K562 (cell line): ENCODE measurements around the gene HBEGF. TPM values are rescaled to one million over a fixed set of nuclear protein-coding genes. Genes with fewer than 3 reads are reported as not detected.

Source experiments
- ATAC-seq: fragments of 200-7000 bp; cut with Tn5 transposase; 3 replicates; pipeline ENCODE4 v1.9.1; 2020; ENCODE audit warnings: moderate library complexity
- BruUV-seq: library from RNA; stranded (reverse); fragments of 400-500 nt; replicated peaks from 2 replicates; lab custom pipeline; 2021; lab: Mats Ljungman, UMichigan
- CTCF ChIA-PET: fragments of 300-600 bp; formaldehyde crosslinking; extraction: SDS; loops from one replicate; lab custom pipeline; 2021; ENCODE audit warnings: low intra/inter-chr PET ratio; lab: Yijun Ruan, JAX
- POLR2A ChIA-PET: fragments of 300-600, 350-650 bp; sonication (Branson Sonifier 250); formaldehyde crosslinking; extraction: SDS; loops from one replicate; lab custom pipeline; 2021; ENCODE audit warnings: antibody characterized with exemption, inconsistent platforms; lab: Yijun Ruan, JAX
- DNase-seq, 4 experiments: peaks; one replicate each; pipeline versions ENCODE4 v3.0.0 to v3.0.0-alpha.2; 2011 to 2018; ENCODE audit warnings: low spot score in 3 of 4, mixed read lengths in 3 of 4; ENCODE audit errors: extremely low read depth in 1 of 4
- FAIRE-seq: peaks from 2 replicates; lab custom pipeline; 2011; peaks lifted over from hg19 to GRCh38; lab: Jason Lieb, UNC
- H2AFZ ChIP-seq: 2 replicates; pipeline ENCODE4 v1.6.0; 2011; ENCODE audit warnings: low read depth, low read length, control low read depth, inconsistent platforms
- H3K27ac ChIP-seq: fragments of 200-600 bp; 3 replicates; pipeline ENCODE4 v1.8.0; 2011; ENCODE audit warnings: low read depth, mild to moderate bottlenecking, control low read depth, inconsistent platforms, low read length, moderate library complexity, mixed read lengths; ENCODE audit errors: extremely low read depth
- H3K27me3 ChIP-seq, 2 experiments: fragments of 300-600 bp in 1 of 2; 2 replicates in 1 of 2; 3 replicates in 1 of 2; pipeline versions ENCODE4 v1.6.0 to v1.8.0; 2011; ENCODE audit warnings: inconsistent platforms in 2 of 2, low read length in 2 of 2, mild to moderate bottlenecking in 1 of 2, mixed read lengths in 1 of 2, moderate library complexity in 1 of 2; ENCODE audit not compliant: control insufficient read depth in 2 of 2, insufficient read depth in 2 of 2
- H3K36me3 ChIP-seq: fragments of 300-600 bp; 3 replicates; pipeline ENCODE4 v1.8.0; 2011; ENCODE audit warnings: mild to moderate bottlenecking, low read length, inconsistent platforms; ENCODE audit not compliant: control insufficient read depth, insufficient read depth
- H3K4me1 ChIP-seq, 2 experiments: fragments of 200-600 bp in 1 of 2; replicated peaks in 1 of 2; 2 replicates in 1 of 2; 3 replicates in 1 of 2; pipeline versions ENCODE4 v1.5.1 to v1.8.0; 2011; ENCODE audit warnings: inconsistent platforms in 2 of 2, low read length in 2 of 2, mild to moderate bottlenecking in 1 of 2, mixed read lengths in 1 of 2, moderate library complexity in 1 of 2; ENCODE audit not compliant: control insufficient read depth in 2 of 2, insufficient read depth in 2 of 2
- H3K4me2 ChIP-seq: 2 replicates; pipeline ENCODE4 v1.6.1; 2011; ENCODE audit warnings: low read length, control low read depth, inconsistent platforms, mixed read lengths; ENCODE audit not compliant: insufficient read depth
- H3K4me3 ChIP-seq: fragments of 200-600 bp; sonication (generic), shearing (Covaris generic); 2 replicates; pipeline ENCODE4 v1.5.1; 2016; ENCODE audit warnings: control low read depth, inconsistent platforms
- H3K79me2 ChIP-seq: fragments of 200-600 bp; 3 replicates; pipeline ENCODE4 v1.8.0; 2011; ENCODE audit warnings: low read length, inconsistent platforms; ENCODE audit not compliant: control insufficient read depth, insufficient read depth
- H3K9ac ChIP-seq, 2 experiments: 2 replicates each; pipeline versions ENCODE4 v1.6.0 to v1.6.1; 2011; ENCODE audit warnings: low read depth in 2 of 2, low read length in 2 of 2, control low read depth in 1 of 2, inconsistent platforms in 1 of 2, mild to moderate bottlenecking in 1 of 2, mixed read lengths in 1 of 2; ENCODE audit not compliant: insufficient read depth in 1 of 2
- H3K9me1 ChIP-seq: one replicate; pipeline ENCODE4 v1.6.0; 2011; ENCODE audit warnings: inconsistent platforms, mild to moderate bottlenecking, low read length, moderate library complexity; ENCODE audit not compliant: control insufficient read depth, insufficient read depth
- H3K9me3 ChIP-seq: replicated peaks from 2 replicates; pipeline ENCODE4 v1.5.1; 2011; ENCODE audit warnings: low read depth, low read length, inconsistent platforms; ENCODE audit not compliant: control insufficient read depth, insufficient read depth
- H4K20me1 ChIP-seq: replicated peaks from 2 replicates; pipeline ENCODE4 v1.6.1; 2011; ENCODE audit warnings: low read length, inconsistent platforms, mixed read lengths; ENCODE audit not compliant: control insufficient read depth, insufficient read depth
- HMG20A ChIP-seq: fragments of 450-650 bp; formaldehyde crosslinking; conservative IDR thresholded peaks from 2 replicates; pipeline ENCODE4 v1.4.0; 2020; ENCODE audit warnings: mild to moderate bottlenecking, mixed read lengths
- MBD2 ChIP-seq: sonication (generic); IDR thresholded peaks from 2 replicates; pipeline ENCODE4 v1.6.1; 2016; ENCODE audit warnings: low read depth, borderline replicate concordance
- MCM2 ChIP-seq: fragments of 450-650 bp; IDR thresholded peaks from 2 replicates; pipeline ENCODE4 v1.6.1; 2017; ENCODE audit warnings: low read depth, mild to moderate bottlenecking
- MCM5 ChIP-seq: fragments of 450-650 bp; IDR thresholded peaks from 2 replicates; pipeline ENCODE4 v1.6.1; 2016; ENCODE audit warnings: low read depth
- MTF1 ChIP-seq: fragments of 250-450 bp; sonication (Bioruptor Pico); IDR thresholded peaks from 2 replicates; pipeline ENCODE4 v1.9.0; 2021; ENCODE audit warnings: moderate library complexity, mild to moderate bottlenecking, inconsistent platforms, borderline replicate concordance
- MYBL2 ChIP-seq, 2 experiments: fragments of 450-650 bp in 1 of 2; sonication (generic) in 1 of 2; formaldehyde crosslinking in 1 of 2; IDR thresholded peaks; 2 replicates each; pipeline versions ENCODE4 v1.6.1 to v1.8.1; 2017 to 2022; ENCODE audit warnings: borderline replicate concordance in 1 of 2, inconsistent platforms in 1 of 2, low read depth in 1 of 2, mild to moderate bottlenecking in 1 of 2, missing genetic modification reagents in 1 of 2, moderate library complexity in 1 of 2
- NCOA4 ChIP-seq: fragments of 450-650 bp; IDR thresholded peaks from 2 replicates; pipeline ENCODE4 v1.6.1; 2018; ENCODE audit warnings: mild to moderate bottlenecking; ENCODE audit not compliant: partially characterized antibody
- NFATC3 ChIP-seq: fragments of 450-650 bp; IDR thresholded peaks from 2 replicates; pipeline ENCODE4 v1.6.1; 2017; ENCODE audit warnings: mild to moderate bottlenecking
- PHTF2 ChIP-seq: fragments of 250-450 bp; sonication (Bioruptor Pico); IDR thresholded peaks from 2 replicates; pipeline ENCODE4 v1.5.0; 2021; ENCODE audit warnings: mild to moderate bottlenecking
- SIN3A ChIP-seq, 2 experiments: fragments of 150-350 bp in 1 of 2; IDR thresholded peaks; 2 replicates each; pipeline ENCODE4 v1.6.1; 2011 to 2016; ENCODE audit warnings: borderline replicate concordance in 2 of 2, low read depth in 2 of 2, low read length in 2 of 2, mild to moderate bottlenecking in 2 of 2, moderate library complexity in 2 of 2; ENCODE audit not compliant: control insufficient read depth in 1 of 2
- SIRT6 ChIP-seq: IDR thresholded peaks from one replicate; pipeline ENCODE4 v1.6.1; 2012; ENCODE audit warnings: low read depth, mild to moderate bottlenecking, control low read depth, inconsistent platforms, low read length, moderate library complexity
- TEAD4 ChIP-seq, 2 experiments: sonication (generic) in 1 of 2; formaldehyde crosslinking in 1 of 2; IDR thresholded peaks; 2 replicates each; pipeline versions ENCODE4 v1.6.1 to v1.8.0; 2012 to 2022; ENCODE audit warnings: borderline replicate concordance in 1 of 2, inconsistent platforms in 1 of 2, low read length in 1 of 2, mild to moderate bottlenecking in 1 of 2, missing genetic modification reagents in 1 of 2
- ZNF140 ChIP-seq: fragments of 250-450 bp; sonication (Bioruptor Pico); IDR thresholded peaks from 2 replicates; pipeline ENCODE4 v1.8.0; 2021; ENCODE audit warnings: moderate library complexity, mild to moderate bottlenecking, inconsistent platforms
- ZNF280B ChIP-seq: fragments of 250-450 bp; sonication (Bioruptor Pico); IDR thresholded peaks from 2 replicates; pipeline ENCODE4 v1.5.1; 2021; ENCODE audit warnings: mild to moderate bottlenecking
- WGBS: fragments of 100-300 bp; shearing (Covaris generic); methylation state at CpG from one replicate; pipeline ENCODE4 v1.1.6; 2016; ENCODE audit warnings: low coverage, mixed read lengths; ENCODE audit not compliant: insufficient coverage; ENCODE audit errors: missing lambda C conversion rate; 5-methylcytosine and 5-hydroxymethylcytosine counted together
- in situ Hi-C: fragments of 300-500 bp; cut with MboI; formaldehyde crosslinking; loops from 4 replicates; pipeline ENCODE4 v1.15.0; 2018; ENCODE audit warnings: inconsistent platforms, mixed read lengths
- intact Hi-C: fragments of 100-400 bp; cut with micrococcal nuclease; formaldehyde crosslinking; loops from 2 replicates; pipeline ENCODE4 v1.14.2; 2022
- polyA plus RNA-seq, 8 experiments: library from polyadenylated mRNA; depleted of rRNA in 4 of 8; stranded (reverse) in 5 of 8; unstranded in 3 of 8; fragments of >200 nt; fragmentation: Nextera tagmentation in 2 of 8; fragmentation: Illumina TruSeq in 1 of 8; extraction: Ambion mirVana in 2 of 8; extraction: Trizol in 1 of 8; gene quantifications; 2 replicates each; pipeline versions ENCODE4 v1.2.1 to v1.2.3, GENCODE V29; 2011 to 2014; ENCODE audit warnings: inconsistent platforms in 1 of 8, missing spikeins in 1 of 8
- total RNA-seq, 7 experiments: library from RNA; depleted of rRNA in 6 of 7; stranded (reverse); fragments of >200 nt in 6 of 7; fragmentation: Illumina TruSeq in 2 of 7; extraction: Trizol in 2 of 7; gene quantifications; 2 replicates each; pipeline versions ENCODE4 v1.2.1 to v1.2.3, GENCODE V29; 2011 to 2021; ENCODE audit warnings: low replicate concordance in 1 of 7
- TF ChIP-seq, protein P1 (sequence below), 2 experiments: fragments of 450-650 bp; conservative IDR thresholded peaks; 2 replicates each; pipeline ENCODE4 v1.6.1; 2017; ENCODE audit warnings: mild to moderate bottlenecking in 2 of 2, moderate library complexity in 2 of 2
- TF ChIP-seq, protein P2 (sequence below): fragments of 250-450 bp; sonication (Bioruptor Pico); IDR thresholded peaks from 2 replicates; pipeline ENCODE4 v1.8.0; 2022; ENCODE audit warnings: inconsistent platforms, mild to moderate bottlenecking, moderate library complexity, borderline replicate concordance
- TF ChIP-seq, protein P3 (sequence below): fragments of 450-650 bp; IDR thresholded peaks from 2 replicates; pipeline ENCODE4 v1.6.1; 2016; ENCODE audit warnings: antibody characterized with exemption

The HBEGF gene
- total and polyA plus RNA-seq, 9 of the 15 experiments (the other 6 are each of a cell fraction or from before 2014, with no cell fraction given): 0.11 to 1.1 (median 0.60) TPM

DNA sequence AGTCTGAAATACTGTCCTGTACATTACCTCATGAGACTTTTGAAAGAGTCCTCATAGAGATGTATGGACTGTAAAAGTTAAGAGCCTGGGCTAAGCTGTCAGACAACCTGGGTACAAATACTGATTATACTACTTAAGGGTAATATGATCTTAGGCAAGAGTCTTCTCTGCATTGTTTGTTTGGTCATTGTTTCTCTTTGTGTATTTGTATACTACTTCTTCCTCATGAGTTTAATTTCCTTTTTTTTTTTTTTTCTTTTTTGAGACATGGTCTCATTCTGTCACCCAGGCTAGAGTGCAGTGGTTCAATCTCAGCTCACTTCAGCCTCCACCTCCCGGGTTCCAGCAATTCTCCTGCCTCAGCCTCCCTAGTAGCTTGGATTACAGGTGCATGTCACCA is 40.9 kb downstream of the HBEGF start:
- POLR2A ChIA-PET: no interaction called here
- FAIRE-seq: no peak
- 50% methylated on average over 1 of the region's 1 CpG for WGBS

More for the DNA sequence above, 40.9 kb downstream of the HBEGF start:
- no peak for DNase-seq
- Histone ChIP-seq H3K9me3 (no peaks in the 10 kb centered on the region), H3K9ac (no peak overlapping the region), H4K20me1 (no peaks in the 10 kb centered on the region), H2AFZ (no peak overlapping the region), H3K9me1 (no peaks in the 10 kb centered on the region), H3K4me1 (peaks cover 4 to 12% of the 10 kb centered on the region in 2 experiments), H3K27me3 (no peaks in the 10 kb centered on the region), H3K79me2 (peaks cover 24% of the 10 kb centered on the region), H3K36me3 (peaks cover 1% of the 10 kb centered on the region; the same call in 1 of the 3 replicates), H3K4me3 (no peak overlapping the region), H3K27ac (no peak overlapping the region), H3K4me2 (no peak overlapping the region)
- in situ Hi-C loops (no loop called here), intact Hi-C loops (no loop called here)
- BruUV-seq: no TSS peak
- CTCF ChIA-PET: no interaction called here
- TF ChIP-seq ZNF140 (CRISPR knock-in tag) (no peak), NCOA4 (no peak), MCM5 (no peak), MBD2 (no peak), TEAD4 (IDR thresholded peaks at IDR 0.05; ENCODE audit: low read length) (no peak), TEAD4 (CRISPR knock-in tag; IDR thresholded peaks at IDR 0.05; ENCODE audit: borderline replicate concordance) (no peak), PHTF2 (CRISPR knock-in tag) (no peak), MYBL2 (IDR thresholded peaks at IDR 0.05; ENCODE audit: low read depth) (no peak), MYBL2 (CRISPR knock-in tag; IDR thresholded peaks at IDR 0.05; ENCODE audit: borderline replicate concordance) (no peak), MCM2 (no peak), SIN3A (IDR thresholded peaks at IDR 0.05; ENCODE audit: borderline replicate concordance in 2 of 2, control insufficient read depth in 1 of 2, low read depth in 2 of 2, low read length in 2 of 2) (no peak), MTF1 (no peak), HMG20A (no peak), SIRT6 (no peak), NFATC3 (no peak), ZNF280B (CRISPR knock-in tag) (no peak)
- TF ChIP-seq, protein P1, sequence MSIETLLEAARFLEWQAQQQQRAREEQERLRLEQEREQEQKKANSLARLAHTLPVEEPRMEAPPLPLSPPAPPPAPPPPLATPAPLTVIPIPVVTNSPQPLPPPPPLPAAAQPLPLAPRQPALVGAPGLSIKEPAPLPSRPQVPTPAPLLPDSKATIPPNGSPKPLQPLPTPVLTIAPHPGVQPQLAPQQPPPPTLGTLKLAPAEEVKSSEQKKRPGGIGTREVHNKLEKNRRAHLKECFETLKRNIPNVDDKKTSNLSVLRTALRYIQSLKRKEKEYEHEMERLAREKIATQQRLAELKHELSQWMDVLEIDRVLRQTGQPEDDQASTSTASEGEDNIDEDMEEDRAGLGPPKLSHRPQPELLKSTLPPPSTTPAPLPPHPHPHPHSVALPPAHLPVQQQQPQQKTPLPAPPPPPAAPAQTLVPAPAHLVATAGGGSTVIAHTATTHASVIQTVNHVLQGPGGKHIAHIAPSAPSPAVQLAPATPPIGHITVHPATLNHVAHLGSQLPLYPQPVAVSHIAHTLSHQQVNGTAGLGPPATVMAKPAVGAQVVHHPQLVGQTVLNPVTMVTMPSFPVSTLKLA (conservative IDR thresholded peaks at IDR 0.05): no peak
- TF ChIP-seq, protein P2, sequence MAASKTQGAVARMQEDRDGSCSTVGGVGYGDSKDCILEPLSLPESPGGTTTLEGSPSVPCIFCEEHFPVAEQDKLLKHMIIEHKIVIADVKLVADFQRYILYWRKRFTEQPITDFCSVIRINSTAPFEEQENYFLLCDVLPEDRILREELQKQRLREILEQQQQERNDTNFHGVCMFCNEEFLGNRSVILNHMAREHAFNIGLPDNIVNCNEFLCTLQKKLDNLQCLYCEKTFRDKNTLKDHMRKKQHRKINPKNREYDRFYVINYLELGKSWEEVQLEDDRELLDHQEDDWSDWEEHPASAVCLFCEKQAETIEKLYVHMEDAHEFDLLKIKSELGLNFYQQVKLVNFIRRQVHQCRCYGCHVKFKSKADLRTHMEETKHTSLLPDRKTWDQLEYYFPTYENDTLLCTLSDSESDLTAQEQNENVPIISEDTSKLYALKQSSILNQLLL (CRISPR knock-in tag): no peak
- TF ChIP-seq, protein P3, sequence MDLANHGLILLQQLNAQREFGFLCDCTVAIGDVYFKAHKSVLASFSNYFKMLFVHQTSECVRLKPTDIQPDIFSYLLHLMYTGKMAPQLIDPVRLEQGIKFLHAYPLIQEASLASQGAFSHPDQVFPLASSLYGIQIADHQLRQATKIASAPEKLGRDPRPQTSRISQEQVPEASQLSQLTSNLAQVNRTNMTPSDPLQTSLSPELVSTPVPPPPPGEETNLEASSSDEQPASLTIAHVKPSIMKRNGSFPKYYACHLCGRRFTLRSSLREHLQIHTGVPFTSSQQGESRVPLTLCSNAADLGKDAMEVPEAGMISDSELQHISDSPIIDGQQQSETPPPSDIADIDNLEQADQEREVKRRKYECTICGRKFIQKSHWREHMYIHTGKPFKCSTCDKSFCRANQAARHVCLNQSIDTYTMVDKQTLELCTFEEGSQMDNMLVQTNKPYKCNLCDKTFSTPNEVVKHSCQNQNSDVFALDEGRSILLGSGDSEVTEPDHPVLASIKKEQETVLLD: no peak
- no peak for ATAC-seq
